GM10847 (cell line): ENCODE data around the gene UTS2B.

Experiments used
- POLR2A ChIP-seq: IDR thresholded peaks from 2 replicates; pipeline ENCODE4 v1.6.1; 2011; ENCODE audit not compliant: insufficient read length; ENCODE audit errors: extremely low read depth

UTS2B gene

GRCh38 chr3:191329654-191330529 lies at the start of gene UTS2B:
Gene UTS2B (minus strand): TSS chr3:191330526. CDS start chr3:191282189, 48,337 bp downstream.
- TF ChIP-seq POLR2A = no peak

GRCh38 chr3:191380001-191380400 lies 49.7 kb upstream of the UTS2B start:
- TF ChIP-seq POLR2A = no peak

GRCh38 chr3:191379446-191379845 lies 49.1 kb upstream of the UTS2B start:
- no peak for TF ChIP-seq POLR2A

- no peak for TF ChIP-seq POLR2A
Measured at GRCh38 chr3:191378142-191378812, 48.0 kb upstream of the UTS2B start.

GRCh38 chr3:191376516-191377141 lies 46.3 kb upstream of the UTS2B start:
- TF ChIP-seq POLR2A = no peak

- no peak for TF ChIP-seq POLR2A
Measured at GRCh38 chr3:191373327-191373726, 43.0 kb upstream of the UTS2B start.

- TF ChIP-seq POLR2A = no peak
Measured at GRCh38 chr3:191372122-191372521, 41.8 kb upstream of the UTS2B start.

- TF ChIP-seq POLR2A = no peak
Measured at GRCh38 chr3:191369616-191370010, 39.3 kb upstream of the UTS2B start.

- TF ChIP-seq POLR2A = no peak
Measured at GRCh38 chr3:191368755-191369615, 38.7 kb upstream of the UTS2B start.

GRCh38 chr3:191366675-191367074 lies 36.3 kb upstream of the UTS2B start:
- TF ChIP-seq POLR2A = no peak

GRCh38 chr3:191363221-191363620 lies 32.9 kb upstream of the UTS2B start:
- TF ChIP-seq POLR2A = no peak

GRCh38 chr3:191362524-191363090 lies 32.3 kb upstream of the UTS2B start:
- TF ChIP-seq POLR2A = no peak

GRCh38 chr3:191362037-191362436 lies 31.7 kb upstream of the UTS2B start:
- no peak for TF ChIP-seq POLR2A

GRCh38 chr3:191361456-191361855 lies 31.1 kb upstream of the UTS2B start:
- no peak for TF ChIP-seq POLR2A

- no peak for TF ChIP-seq POLR2A
Measured at GRCh38 chr3:191360620-191361019, 30.3 kb upstream of the UTS2B start.

- no peak for TF ChIP-seq POLR2A
Measured at GRCh38 chr3:191358929-191359328, 28.6 kb upstream of the UTS2B start.
